GM19324 (cell line): Measurements from ENCODE around the gene SLC2A4RG.
"Not testable (repeated sequence)": the region's sequence is repeated elsewhere in the genome, so short reads cannot be mapped to it uniquely, and the experiment has no call there.

Experiments
- ATAC-seq: cut with Tn5 transposase; IDR thresholded peaks from one replicate; pipeline ENCODE4 v1.9.1; 2021; ENCODE audit warnings: mild to moderate bottlenecking, moderate library complexity; ENCODE audit not compliant: unreplicated experiment, low FRiP score

The SLC2A4RG gene

DNA sequence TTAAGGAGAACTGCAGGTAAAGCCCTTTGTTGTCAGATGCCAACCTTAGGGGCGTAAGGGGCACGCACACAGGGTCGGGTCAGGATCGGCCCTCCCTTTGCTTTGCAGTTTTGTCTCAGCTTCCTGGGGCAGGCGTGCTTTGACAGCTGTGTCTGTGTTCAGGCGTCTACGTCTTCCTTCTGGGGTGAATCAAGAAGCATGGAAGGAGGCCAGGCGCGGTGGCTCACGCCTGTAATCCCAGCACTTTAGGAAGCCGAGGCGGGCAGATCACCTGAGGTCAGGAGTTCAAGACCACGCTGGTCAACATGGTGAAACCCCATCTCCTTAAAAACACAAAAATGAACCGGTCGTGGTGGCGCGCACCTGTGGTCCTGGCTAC lies 30.4 kb upstream of the SLC2A4RG start:
- no peak for ATAC-seq

DNA sequence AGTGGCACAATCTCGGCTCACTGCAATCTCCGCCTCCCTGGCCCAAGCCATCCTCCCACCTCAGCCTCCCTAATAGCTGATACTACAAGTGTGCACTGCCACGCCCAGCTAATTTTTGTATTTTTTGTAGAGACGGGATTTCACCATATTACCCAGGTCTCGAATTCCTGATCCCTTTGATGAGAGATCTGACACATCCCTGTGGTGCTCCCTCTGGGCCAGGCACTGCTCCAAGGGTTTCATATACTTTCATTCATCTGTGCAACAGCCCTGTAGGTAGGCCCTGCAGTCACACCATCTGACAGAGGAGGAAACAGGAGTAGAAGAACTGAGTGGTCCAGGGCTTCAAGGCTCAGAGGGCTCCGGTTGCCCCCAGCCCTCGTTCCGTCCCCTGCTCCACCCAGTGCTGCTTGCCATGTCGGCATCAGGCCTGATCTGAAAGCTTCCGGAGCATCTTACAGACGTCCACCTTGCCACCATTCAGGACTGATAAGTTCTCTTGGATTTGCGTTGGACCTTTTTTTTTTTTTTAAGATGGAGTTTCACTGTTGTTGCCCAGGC lies 28.4 kb upstream of the SLC2A4RG start:
- ATAC-seq: no peak

DNA sequence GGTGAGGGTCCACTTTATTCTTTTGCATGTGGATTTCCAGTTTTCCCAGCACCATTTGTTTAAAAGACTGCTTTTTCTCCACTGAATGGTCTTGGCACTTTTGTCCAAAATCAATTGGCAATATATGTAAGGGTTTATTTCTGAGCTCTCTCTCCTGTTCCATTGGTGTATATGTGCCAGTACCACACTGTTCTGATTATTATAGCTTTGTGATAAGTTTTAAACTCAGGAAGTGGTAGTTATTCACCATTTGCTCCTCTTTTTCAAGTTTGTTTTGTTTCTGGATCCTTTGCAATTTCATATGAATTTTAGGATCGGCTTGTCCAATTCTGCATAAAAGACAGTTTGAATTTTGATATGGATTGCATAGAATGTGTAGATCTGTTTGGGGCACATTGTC lies 27.4 kb upstream of the SLC2A4RG start:
- ATAC-seq: no peak

DNA sequence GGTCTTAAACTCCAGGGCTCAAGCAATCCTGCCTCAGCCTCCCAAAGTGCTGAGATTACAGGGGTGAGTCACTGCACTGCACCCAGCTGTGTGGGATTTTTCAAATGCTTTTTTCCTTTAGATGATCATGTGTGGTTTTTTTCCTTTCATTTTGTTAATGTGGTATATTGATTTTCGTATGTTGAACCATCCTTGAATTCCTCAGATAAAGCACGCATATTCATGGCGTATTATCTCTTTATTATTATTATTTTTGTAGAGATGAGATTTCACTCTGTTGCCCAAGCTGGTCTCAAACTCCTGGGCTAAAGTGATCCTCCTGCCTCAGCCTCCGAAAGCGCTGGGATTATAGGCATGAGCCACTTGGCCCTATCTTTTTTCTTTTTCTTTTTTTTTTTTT lies 24.7 kb upstream of the SLC2A4RG start:
- ATAC-seq: no peak

DNA sequence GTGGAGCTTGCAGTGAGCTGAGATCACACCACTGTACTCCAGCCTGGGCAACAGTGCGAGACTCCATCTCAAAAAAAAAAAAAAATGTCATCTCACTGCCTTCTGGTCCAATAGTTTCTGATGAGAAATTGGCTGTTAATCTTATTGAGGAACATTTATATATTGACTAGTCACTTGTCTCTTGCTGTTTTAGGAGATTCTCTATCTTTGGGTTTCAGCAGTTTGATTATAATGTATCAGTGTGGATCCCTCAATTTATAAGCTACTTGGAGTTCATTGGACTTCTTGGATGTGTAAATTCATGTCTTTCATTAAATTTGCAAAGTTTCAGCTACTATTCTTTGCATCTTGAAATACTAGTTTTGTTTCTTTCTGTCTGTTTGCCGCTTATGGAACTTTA lies 20.6 kb upstream of the SLC2A4RG start:
- no peak for ATAC-seq

DNA sequence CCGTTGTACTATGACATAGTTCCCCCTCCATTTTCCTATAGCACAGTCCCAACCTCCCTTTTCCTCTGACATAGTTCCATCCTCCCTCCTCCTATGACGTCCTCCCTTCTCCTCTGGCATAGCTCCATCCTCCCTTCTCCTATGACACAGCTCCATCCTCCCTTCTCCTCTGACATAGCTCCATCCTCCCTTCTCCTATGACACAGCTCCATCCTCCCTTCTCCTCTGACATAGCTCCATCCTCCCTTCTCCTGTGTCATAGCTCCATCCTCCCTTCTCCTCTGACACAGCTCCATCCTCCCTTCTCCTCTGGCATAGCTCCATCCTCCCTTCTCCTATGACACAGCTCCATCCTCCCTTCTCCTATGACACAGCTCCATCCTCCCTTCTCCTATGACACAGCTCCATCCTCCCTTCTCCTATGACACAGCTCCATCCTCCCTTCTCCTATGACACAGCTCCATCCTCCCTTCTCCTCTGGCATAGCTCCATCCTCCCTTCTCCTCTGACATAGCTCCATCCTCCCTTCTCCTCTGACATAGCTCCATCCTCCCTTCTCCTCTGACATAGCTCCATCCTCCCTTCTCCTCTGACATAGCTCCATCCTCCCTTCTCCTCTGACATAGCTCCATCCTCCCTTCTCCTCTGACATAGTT lies 16.5 kb upstream of the SLC2A4RG start:
- ATAC-seq: not testable (repeated sequence)

DNA sequence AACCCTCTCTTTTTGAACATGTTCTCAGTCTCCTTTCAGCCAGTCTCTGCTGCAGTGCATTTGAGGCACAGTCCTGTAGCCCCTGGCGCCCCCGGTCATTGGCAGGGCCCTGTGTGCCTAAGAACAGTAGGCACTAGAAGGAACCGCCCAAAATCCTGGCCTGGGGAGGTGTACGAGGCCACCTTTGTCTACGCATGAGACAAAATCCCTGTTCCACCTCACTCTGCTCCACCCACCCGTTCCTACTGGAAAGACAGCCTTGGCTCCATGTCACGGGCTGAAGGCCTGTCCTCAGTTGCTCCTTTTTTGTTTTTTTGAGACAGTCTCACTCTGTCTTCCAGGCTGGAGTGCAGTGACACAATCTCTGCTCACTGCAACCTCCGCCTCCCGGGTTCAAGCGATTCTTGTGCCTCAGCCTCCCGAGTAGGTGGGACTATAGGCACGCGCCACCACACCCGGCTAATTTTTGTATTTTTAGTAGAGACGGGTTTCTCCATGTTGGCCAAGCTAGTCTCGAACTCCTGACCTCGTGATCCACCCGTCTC lies 9.3 kb upstream of the SLC2A4RG start:
- ATAC-seq: not testable (repeated sequence)

DNA sequence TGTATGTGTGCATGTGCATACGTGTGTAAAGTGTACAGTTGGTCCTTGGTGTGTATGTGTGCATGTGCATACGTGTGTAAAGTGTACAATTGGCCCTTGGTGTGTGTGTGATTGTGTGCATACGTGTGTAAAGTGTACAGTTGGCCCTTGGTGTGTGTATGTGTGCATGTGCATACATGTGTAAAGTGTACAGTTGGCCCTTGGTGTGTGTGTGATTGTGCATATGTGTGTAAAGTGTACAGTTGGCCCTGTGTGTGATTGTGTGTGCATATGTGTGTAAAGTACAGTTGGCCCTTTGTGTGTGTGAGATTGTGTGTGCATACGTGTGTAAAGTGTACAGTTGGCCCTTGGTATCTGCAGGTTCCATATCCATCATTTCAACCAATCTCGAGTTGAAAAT lies 8.2 kb upstream of the SLC2A4RG start:
- ATAC-seq: no peak

DNA sequence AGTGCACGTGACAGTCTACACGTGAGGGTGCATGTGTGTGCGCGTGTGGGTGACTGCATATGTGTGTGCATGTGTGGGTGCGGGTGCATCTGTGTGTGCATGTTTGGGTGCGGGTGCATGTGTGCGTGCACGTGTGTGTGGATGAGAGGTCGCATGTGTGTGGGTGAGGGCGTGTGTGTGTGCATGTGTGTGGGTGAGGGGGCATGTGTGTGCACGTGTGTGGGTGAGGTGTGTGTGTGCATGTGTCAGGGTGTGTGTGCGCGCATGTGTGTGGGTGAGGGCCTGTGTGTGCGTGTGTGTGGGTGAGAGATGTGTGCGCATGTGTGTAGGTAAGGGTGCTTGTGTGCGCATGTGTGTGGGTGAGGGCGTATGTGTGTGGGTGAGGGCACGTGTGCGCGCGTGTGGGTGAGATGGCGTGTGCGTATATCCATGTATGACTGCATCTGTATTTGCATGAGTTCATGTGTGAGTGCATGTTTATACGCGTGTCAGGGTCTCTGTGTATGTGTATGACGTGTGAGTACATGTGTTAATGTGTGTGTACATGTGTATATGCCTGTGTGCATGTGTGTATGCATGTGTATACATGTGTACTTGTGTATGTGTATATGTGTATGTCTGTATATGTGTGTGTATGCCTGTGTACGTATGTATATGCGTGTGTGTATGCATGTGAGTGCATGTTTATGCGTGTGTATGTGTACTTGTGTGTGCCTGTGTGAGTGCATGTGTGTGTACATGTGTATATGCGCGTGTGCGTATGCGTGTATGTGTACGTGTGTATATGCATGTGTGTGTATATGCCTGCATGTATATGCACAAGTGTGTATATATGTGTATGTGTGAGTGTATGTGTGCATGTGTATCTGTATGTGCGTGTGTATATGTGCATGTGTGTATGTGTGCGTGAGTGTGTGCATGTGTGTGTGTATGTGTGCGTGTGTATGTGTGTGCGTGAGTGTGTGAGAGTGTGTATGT lies 7.2 kb upstream of the SLC2A4RG start:
- no peak for ATAC-seq

DNA sequence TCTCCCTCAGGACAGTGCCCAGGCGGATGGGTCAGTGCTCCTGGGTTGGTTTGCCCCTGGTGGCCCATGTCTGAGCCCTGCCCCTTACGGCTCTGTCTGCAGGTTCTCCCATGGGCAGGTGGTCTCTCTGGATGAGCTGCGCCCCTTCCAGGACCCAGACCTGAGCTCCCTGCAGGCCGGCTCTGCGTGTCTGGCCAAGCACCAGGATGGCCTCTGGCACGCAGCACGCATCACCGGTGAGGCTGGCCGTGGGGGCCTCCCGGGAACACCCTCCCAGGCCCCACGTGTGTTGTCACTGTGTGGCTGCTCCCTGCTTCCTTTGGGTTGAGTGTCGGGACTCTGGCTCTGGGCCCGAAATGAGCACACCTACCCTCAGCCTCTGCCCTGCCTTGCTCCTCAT lies 6.5 kb upstream of the SLC2A4RG start:
- no peak for ATAC-seq

DNA sequence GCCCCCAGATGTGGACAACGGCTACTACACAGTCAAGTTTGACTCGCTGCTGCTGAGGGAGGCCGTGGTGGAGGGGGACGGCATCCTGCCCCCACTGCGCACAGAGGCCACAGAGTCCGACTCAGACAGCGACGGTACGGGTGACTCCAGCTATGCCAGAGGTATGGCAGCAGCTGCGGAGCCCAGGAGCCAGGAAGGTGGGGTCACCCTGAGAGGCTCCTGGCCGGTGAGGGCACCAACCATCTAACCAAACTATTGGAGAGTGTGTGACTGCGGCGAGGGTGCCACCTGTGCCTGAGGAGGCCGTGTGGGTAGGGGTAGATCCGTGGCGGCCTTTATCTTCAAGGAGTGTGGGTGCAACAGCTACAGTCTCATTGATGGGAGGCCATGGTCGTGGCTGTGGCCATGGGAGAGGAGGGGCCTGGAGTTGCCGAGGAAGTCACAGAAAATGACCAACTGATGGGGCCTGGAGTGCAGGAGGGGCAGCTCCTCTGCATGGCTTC lies 5.9 kb upstream of the SLC2A4RG start:
- ATAC-seq: no peak

DNA sequence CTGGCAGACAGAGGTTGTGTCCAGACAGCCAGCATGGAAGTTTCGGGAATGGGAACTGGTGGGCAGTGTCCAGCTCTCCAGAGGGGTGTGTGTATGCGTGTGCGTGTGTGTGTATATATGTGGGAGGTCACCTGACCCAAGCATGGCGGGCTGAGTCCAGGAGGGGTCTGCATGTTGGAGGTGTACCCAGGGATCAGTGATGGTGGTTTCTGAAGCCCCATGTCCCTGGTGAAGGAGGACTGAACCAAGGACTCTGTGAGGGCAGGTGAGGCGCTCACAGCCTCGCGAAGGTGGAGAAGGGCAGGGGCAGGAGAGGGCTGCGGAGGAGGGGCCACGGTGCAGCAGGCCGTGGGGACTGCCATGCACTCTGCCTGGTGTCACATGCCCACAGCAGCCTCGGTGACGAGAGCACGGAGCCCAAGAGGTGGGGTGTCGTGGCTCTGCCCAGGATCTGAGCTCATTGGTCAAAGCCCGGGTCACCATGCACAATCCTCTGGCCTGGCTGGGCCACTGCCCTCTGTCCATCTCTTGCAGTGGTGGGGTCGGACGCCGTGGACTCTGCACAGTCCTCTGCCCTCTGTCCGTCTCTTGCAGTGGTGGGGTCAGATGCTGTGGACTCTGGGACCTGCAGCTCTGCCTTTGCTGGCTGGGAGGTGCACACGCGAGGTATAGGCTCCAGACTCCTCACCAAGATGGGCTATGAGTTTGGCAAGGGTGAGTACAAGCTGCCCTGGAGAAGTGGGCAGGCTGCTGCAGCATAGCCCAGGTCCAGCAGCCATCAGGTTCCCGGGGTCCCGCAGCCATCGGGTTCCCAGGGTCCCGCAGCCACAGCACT lies 5.2 kb upstream of the SLC2A4RG start:
- ATAC-seq: no peak

DNA sequence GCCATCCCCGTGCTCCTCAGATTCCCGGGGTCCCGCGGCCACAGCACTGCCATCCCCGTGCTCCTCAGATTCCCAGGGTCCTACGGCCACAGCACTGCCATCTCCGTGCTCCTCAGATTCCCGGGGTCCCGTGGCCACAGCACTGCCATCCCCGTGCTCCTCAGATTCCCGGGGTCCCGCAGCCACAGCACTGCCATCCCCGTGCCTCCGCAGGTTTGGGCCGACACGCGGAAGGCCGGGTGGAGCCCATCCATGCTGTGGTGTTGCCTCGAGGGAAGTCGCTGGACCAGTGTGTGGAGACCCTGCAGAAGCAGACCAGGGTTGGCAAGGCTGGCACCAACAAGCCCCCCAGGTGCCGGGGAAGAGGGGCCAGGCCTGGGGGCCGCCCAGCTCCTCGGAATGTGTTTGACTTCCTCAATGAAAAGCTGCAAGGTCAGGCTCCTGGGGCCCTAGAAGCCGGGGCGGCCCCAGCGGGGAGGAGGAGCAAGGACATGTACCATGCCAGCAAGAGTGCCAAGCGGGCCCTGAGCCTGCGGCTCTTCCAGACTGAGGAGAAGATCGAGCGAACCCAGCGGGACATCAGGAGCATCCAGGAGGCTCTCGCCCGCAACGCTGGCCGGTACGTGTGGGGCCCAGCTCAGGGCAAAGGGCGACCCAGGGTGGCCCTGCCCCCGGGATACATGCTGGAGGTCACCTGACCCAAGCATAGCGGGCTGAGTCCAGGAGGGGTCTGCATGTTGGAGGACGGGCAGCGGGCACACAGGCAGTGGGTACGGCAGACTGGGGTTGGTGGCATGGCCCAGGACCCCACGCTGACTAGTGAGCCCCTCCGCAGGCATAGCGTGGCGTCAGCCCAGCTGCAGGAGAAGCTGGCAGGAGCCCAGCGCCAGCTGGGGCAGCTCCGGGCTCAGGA lies 4.4 kb upstream of the SLC2A4RG start:
- ATAC-seq: no peak

DNA sequence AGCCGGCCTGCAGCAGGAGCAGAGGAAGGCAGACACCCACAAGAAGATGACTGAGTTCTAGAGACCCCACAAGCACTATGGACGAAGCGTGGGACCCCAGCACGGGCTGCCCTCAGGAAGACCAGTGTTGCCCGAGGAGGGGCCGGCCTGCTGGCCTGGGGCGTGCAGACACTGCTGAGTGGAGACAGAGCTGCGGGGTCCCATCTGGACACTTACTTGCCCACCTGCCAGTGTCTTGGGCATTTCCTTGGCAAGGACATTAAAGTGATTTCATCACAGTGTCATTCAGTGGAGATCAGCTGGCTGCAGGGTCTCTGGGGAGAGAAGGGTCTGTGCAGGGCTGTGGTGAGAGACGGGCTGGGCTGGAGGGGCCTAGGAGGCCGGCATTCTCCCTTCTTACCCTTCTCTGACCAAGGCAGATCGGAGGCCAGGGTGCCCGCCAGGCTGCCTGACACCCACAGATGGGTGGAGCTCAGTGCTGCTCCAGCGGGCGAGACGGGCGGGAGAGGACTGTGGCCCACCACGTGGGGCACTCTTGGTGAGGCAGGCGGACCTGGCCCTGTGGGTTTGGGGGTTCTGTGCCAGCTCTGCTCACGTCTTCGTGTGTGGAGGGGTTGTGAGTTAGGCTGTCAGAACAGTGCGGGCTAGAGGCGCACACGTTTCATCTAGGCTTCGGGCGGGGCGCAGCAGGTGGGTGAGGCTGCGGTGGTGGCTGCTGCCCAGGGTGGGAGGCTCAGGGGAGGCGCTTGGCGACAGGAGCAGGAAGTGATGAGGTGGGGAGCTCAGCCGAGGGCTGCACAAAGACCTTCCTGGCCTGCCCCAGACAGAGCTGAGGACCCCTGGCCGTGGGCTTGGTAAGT lies 3.5 kb upstream of the SLC2A4RG start, which contains the start of gene LIME1:
Gene LIME1, plus strand, starts transcription at position 806 of the 860 bp plus-strand sequence. CDS start 886 bp downstream, outside the sequence.
- peak; percentile 17 for ATAC-seq

DNA sequence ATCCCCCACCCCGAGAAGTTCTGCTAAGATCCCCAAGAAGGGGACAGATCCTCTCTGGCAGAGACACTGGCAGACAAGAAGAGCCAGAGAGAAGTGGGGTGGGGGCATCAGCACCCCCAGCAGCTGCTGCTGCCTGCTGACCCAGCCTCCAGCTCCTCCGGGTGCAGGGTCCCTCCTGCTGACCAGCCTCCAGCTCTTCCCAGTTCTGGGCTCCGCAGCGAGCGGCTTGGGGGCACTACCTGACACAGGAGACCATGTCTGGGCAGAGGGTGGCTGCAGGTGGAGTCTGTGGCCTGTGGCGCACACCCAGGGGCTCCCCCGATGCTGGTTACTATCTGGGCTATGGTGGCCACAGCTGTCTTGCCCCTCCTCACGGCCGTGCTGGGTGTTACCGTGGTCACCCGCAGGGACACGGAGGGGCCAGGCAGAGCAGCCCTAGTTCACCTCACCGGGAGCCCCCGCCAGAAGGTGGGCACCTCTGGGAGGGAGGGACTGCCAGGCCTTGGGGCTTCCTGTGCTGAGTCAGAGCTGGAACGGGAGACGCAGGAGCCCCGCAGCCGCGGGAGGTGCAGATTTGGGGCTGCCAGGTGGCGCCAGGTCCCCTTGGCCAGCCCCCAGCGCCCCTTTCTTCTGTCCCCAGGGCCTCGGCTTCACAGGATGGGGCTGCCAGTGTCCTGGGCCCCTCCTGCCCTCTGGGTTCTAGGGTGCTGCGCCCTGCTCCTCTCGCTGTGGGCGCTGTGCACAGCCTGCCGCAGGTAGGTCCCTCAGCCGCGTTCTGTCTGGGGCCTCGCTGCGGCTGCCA lies 2.5 kb upstream of the SLC2A4RG start:
- ATAC-seq: no peak

DNA sequence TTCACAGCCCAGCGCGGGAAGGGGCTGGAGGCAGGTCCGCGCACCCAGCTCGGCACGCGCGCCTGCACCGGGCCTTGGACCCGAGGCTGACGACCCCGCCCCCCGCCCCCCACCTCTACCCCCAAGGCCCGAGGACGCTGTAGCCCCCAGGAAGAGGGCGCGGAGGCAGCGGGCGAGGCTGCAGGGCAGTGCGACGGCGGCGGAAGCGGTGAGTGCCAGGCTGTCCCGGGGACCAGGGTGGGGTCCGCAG lies 2.0 kb upstream of the SLC2A4RG start:
- no peak for ATAC-seq

DNA sequence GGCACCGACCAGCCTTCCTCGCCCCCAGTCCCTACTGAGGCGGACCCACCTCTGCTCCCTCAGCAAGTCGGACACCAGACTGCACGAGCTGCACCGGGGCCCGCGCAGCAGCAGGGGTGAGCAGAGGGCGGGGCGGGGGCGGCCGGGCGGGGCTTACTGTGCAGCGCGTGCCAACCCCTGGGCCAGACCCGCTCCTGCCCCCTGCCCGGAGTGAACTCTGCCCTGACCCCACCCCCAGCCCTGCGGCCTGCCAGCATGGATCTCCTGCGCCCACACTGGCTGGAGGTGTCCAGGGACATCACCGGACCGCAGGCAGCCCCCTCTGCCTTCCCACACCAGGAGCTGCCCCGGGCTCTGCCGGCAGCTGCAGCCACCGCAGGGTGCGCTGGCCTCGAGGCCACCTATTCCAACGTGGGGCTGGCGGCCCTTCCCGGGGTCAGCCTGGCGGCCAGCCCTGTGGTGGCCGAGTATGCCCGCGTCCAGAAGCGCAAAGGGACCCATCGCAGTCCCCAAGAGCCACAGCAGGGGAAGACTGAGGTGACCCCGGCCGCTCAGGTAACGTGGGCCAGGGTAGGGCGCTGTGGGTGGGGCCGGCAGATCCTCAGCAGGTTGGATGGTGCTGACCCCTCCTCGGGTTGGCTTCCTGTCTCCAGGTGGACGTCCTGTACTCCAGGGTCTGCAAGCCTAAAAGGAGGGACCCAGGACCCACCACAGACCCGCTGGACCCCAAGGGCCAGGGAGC lies 1.5 kb upstream of the SLC2A4RG start:
- no peak for ATAC-seq
